Stimulated activated naive B cell treated with anti-CD40 and anti-IgM and Interleukin-4, amounts not matched to agents 10 μg/mL and 1 μg/mL and 100 μg/mL, for 72 hours (primary cell): ENCODE measurements around the gene TEX29.

Experiments used
- ATAC-seq, 2 donors: fragments of 150-1000 bp; cut with Tn5 transposase; replicated peaks; 2 replicates each; pipeline ENCODE4 v1.10.0; 2021; ENCODE audit warnings: moderate library complexity in 1 of 2
- DNase-seq: peaks from one replicate; pipeline ENCODE4 v3.0.0; 2021
- H3K27ac Mint-ChIP-seq: one replicate; pipeline ENCODE4 v1.8.0; 2022; ENCODE audit warnings: mild to moderate bottlenecking, mixed read lengths
- H3K27me3 Mint-ChIP-seq, 2 donors: one replicate each; pipeline ENCODE4 v1.8.0; 2022; ENCODE audit warnings: mixed read lengths in 2 of 2
- H3K36me3 Mint-ChIP-seq, 2 donors: one replicate each; pipeline ENCODE4 v1.8.0; 2022; ENCODE audit warnings: mixed read lengths in 2 of 2, mild to moderate bottlenecking in 1 of 2
- H3K4me1 Mint-ChIP-seq, 2 donors: one replicate each; pipeline ENCODE4 v1.8.0; 2022; ENCODE audit warnings: mixed read lengths in 2 of 2, mild to moderate bottlenecking in 1 of 2
- H3K4me3 Mint-ChIP-seq, 2 donors: one replicate each; pipeline ENCODE4 v1.8.0; 2022; ENCODE audit warnings: mild to moderate bottlenecking in 2 of 2, mixed read lengths in 2 of 2, moderate library complexity in 1 of 2
- H3K9me3 Mint-ChIP-seq, 2 donors: one replicate each; pipeline ENCODE4 v1.8.0; 2022; ENCODE audit warnings: mixed read lengths in 2 of 2, mild to moderate bottlenecking in 1 of 2

TEX29 gene

GRCh38 chr13:111283457-111283856 is 37.0 kb upstream of the TEX29 start:
- H3K27ac Mint-ChIP-seq = peak overlapping the region; percentile 86
- peaks cover 8 to 10% of the 10 kb centered on the region in 2 donors for H3K4me1 Mint-ChIP-seq
- peaks cover 54 to 65% of the 10 kb centered on the region in 2 donors for H3K36me3 Mint-ChIP-seq
- DNase-seq = no peak
- H3K9me3 Mint-ChIP-seq = no peaks in the 10 kb centered on the region
- no peaks in the 10 kb centered on the region for H3K27me3 Mint-ChIP-seq
- ATAC-seq = no peak
- H3K4me3 Mint-ChIP-seq = no peak overlapping the region

GRCh38 chr13:111283991-111284390 is 36.5 kb upstream of the TEX29 start:
- no peak overlapping the region for H3K4me3 Mint-ChIP-seq
- H3K4me1 Mint-ChIP-seq = peaks cover 8 to 10% of the 10 kb centered on the region in 2 donors
- DNase-seq (no peak), ATAC-seq (no peak)
- no peak overlapping the region for H3K27ac Mint-ChIP-seq
- peaks cover 51 to 61% of the 10 kb centered on the region in 2 donors for H3K36me3 Mint-ChIP-seq
- H3K27me3 Mint-ChIP-seq = no peaks in the 10 kb centered on the region
- H3K9me3 Mint-ChIP-seq = no peaks in the 10 kb centered on the region

- ATAC-seq = no peak
- Mint-ChIP-seq H3K9me3 (no peaks in the 10 kb centered on the region), H3K4me3 (no peak overlapping the region), H3K27ac (no peak overlapping the region), H3K27me3 (no peaks in the 10 kb centered on the region), H3K36me3 (peaks cover 53 to 66% of the 10 kb centered on the region in 2 donors), H3K4me1 (peaks cover 8 to 10% of the 10 kb centered on the region in 2 donors)
- no peak for DNase-seq
Observed at GRCh38 chr13:111284565-111284964, 35.9 kb upstream of the TEX29 start.

- Mint-ChIP-seq H3K27ac (peak overlapping the region; percentile 81), H3K36me3 (peaks cover 52 to 67% of the 10 kb centered on the region in 2 donors), H3K9me3 (no peaks in the 10 kb centered on the region), H3K4me3 (no peak overlapping the region), H3K4me1 (peaks cover 8 to 10% of the 10 kb centered on the region in 2 donors), H3K27me3 (no peaks in the 10 kb centered on the region)
- DNase-seq (no peak), ATAC-seq (no peak)
Observed at GRCh38 chr13:111286162-111286561, 34.3 kb upstream of the TEX29 start.

GRCh38 chr13:111286749-111287148 is 33.7 kb upstream of the TEX29 start:
- Mint-ChIP-seq H3K9me3 (no peaks in the 10 kb centered on the region), H3K27ac (no peak overlapping the region), H3K4me3 (no peak overlapping the region), H3K4me1 (peaks cover 3 to 4% of the 10 kb centered on the region in 2 donors), H3K36me3 (peaks cover 49 to 64% of the 10 kb centered on the region in 2 donors), H3K27me3 (no peaks in the 10 kb centered on the region)
- ATAC-seq = no peak
- DNase-seq = no peak

GRCh38 chr13:111287201-111287600 is 33.2 kb upstream of the TEX29 start:
- no peak overlapping the region for H3K4me3 Mint-ChIP-seq
- no peaks in the 10 kb centered on the region for H3K27me3 Mint-ChIP-seq
- H3K9me3 Mint-ChIP-seq = no peaks in the 10 kb centered on the region
- H3K4me1 Mint-ChIP-seq = peaks cover 0 to 3% of the 10 kb centered on the region in 2 donors
- ATAC-seq = no peak
- DNase-seq = no peak
- peaks cover 51 to 68% of the 10 kb centered on the region in 2 donors for H3K36me3 Mint-ChIP-seq
- H3K27ac Mint-ChIP-seq = peak overlapping the region; percentile 2

- peaks cover 49 to 69% of the 10 kb centered on the region in 2 donors for H3K36me3 Mint-ChIP-seq
- no peak overlapping the region for H3K4me3 Mint-ChIP-seq
- DNase-seq (no peak), ATAC-seq (no peak)
- H3K27me3 Mint-ChIP-seq = no peaks in the 10 kb centered on the region
- H3K4me1 Mint-ChIP-seq = peaks cover 0 to 3% of the 10 kb centered on the region in 2 donors
- H3K27ac Mint-ChIP-seq = no peak overlapping the region
- no peaks in the 10 kb centered on the region for H3K9me3 Mint-ChIP-seq
Observed at GRCh38 chr13:111288276-111288675, 32.2 kb upstream of the TEX29 start.

- H3K36me3 Mint-ChIP-seq = peaks cover 44 to 65% of the 10 kb centered on the region in 2 donors
- H3K4me1 Mint-ChIP-seq = no peaks in the 10 kb centered on the region
- no peak for DNase-seq
- H3K27ac Mint-ChIP-seq = no peak overlapping the region
- no peaks in the 10 kb centered on the region for H3K9me3 Mint-ChIP-seq
- no peak overlapping the region for H3K4me3 Mint-ChIP-seq
- no peak for ATAC-seq
- no peaks in the 10 kb centered on the region for H3K27me3 Mint-ChIP-seq
Observed at GRCh38 chr13:111289251-111289650, 31.2 kb upstream of the TEX29 start.

GRCh38 chr13:111291908-111292307 is 28.5 kb upstream of the TEX29 start:
- peaks cover 31 to 57% of the 10 kb centered on the region in 2 donors for H3K36me3 Mint-ChIP-seq
- H3K27me3 Mint-ChIP-seq = no peaks in the 10 kb centered on the region
- H3K9me3 Mint-ChIP-seq = no peaks in the 10 kb centered on the region
- H3K27ac Mint-ChIP-seq = no peak overlapping the region
- no peak for DNase-seq
- H3K4me1 Mint-ChIP-seq = peaks cover 5 to 11% of the 10 kb centered on the region in 2 donors
- no peak for ATAC-seq
- H3K4me3 Mint-ChIP-seq = no peak overlapping the region

- Mint-ChIP-seq H3K27ac (no peak overlapping the region), H3K9me3 (no peaks in the 10 kb centered on the region), H3K36me3 (peaks cover 30 to 55% of the 10 kb centered on the region in 2 donors), H3K4me3 (no peak overlapping the region), H3K4me1 (peaks cover 5 to 11% of the 10 kb centered on the region in 2 donors), H3K27me3 (no peaks in the 10 kb centered on the region)
- ATAC-seq (no peak), DNase-seq (no peak)
Observed at GRCh38 chr13:111292710-111293485, 27.5 kb upstream of the TEX29 start.

GRCh38 chr13:111295886-111296285 is 24.6 kb upstream of the TEX29 start:
- H3K9me3 Mint-ChIP-seq = no peaks in the 10 kb centered on the region
- peaks cover 5 to 11% of the 10 kb centered on the region in 2 donors for H3K4me1 Mint-ChIP-seq
- no peak overlapping the region for H3K27ac Mint-ChIP-seq
- no peaks in the 10 kb centered on the region for H3K27me3 Mint-ChIP-seq
- peaks cover 34 to 57% of the 10 kb centered on the region in 2 donors for H3K36me3 Mint-ChIP-seq
- H3K4me3 Mint-ChIP-seq = no peak overlapping the region
- DNase-seq (no peak), ATAC-seq (no peak)

- no peak for DNase-seq
- Mint-ChIP-seq H3K9me3 (no peaks in the 10 kb centered on the region), H3K27me3 (no peaks in the 10 kb centered on the region)
Observed at GRCh38 chr13:111296417-111296816, 24.0 kb upstream of the TEX29 start.

GRCh38 chr13:111298214-111298975 is 22.0 kb upstream of the TEX29 start:
- Mint-ChIP-seq H3K4me3 (no peak overlapping the region), H3K27ac (peak overlapping the region; percentile 86), H3K9me3 (no peaks in the 10 kb centered on the region), H3K4me1 (peaks cover 5 to 11% of the 10 kb centered on the region in 2 donors), H3K36me3 (peaks cover 37 to 60% of the 10 kb centered on the region in 2 donors), H3K27me3 (no peaks in the 10 kb centered on the region)
- DNase-seq (no peak), ATAC-seq (no peak)

More at GRCh38 chr13:111296417-111296816, 24.0 kb upstream of the TEX29 start:
- peak in 1 of 2 donors; percentile 50 for ATAC-seq
- Mint-ChIP-seq H3K27ac (no peak overlapping the region), H3K4me3 (no peak overlapping the region), H3K36me3 (peaks cover 33 to 58% of the 10 kb centered on the region in 2 donors), H3K4me1 (peaks cover 5 to 11% of the 10 kb centered on the region in 2 donors)

- Mint-ChIP-seq H3K4me3 (no peak overlapping the region), H3K27me3 (no peaks in the 10 kb centered on the region), H3K9me3 (no peaks in the 10 kb centered on the region), H3K36me3 (peaks cover 62 to 79% of the 10 kb centered on the region in 2 donors), H3K4me1 (peaks cover 6 to 20% of the 10 kb centered on the region in 2 donors), H3K27ac (peak overlapping the region; percentile 82)
- ATAC-seq (no peak), DNase-seq (no peak)
Observed at GRCh38 chr13:111302045-111302726, 18.3 kb upstream of the TEX29 start.
